DOHH2 (cell line): Measurements from ENCODE around the gene HHAT.

Experiments used
- EZH2phosphoT487 ChIP-seq: fragments of 200-600 bp; sonication (generic); IDR thresholded peaks from 2 replicates; pipeline ENCODE4 v1.6.1; 2017; ENCODE audit warnings: borderline replicate concordance, mild to moderate bottlenecking, antibody characterized with exemption, low read length, moderate library complexity, mixed read lengths
- TF ChIP-seq, protein P1 (sequence below): fragments of 200-600 bp; sonication (generic); IDR thresholded peaks from one replicate; pipeline ENCODE4 v1.5.1; 2014; ENCODE audit warnings: antibody characterized with exemption, mild to moderate bottlenecking, low read depth, low read length; ENCODE audit not compliant: poor library complexity, severe bottlenecking

DNA sequence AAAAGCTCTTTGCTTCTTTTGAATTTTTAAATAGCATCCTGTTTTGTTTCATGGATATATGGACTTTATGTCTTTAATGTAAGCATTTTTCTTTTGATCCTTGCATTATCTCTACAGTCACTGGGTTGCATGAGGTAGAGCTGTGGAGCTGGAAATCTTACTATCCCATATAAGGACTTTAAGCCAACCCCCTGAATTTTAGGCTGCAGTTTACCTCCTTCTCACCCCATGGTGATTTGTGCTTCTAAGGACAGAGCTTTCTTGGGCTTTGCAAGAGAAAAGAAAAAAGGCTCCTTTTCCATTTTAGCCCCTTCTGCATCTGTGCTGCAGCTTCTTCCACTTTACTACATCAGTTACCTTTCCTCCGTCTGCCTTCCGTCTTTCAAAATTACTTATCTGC, 373.8 kb downstream of the HHAT start:
- no peak for TF ChIP-seq EZH2phosphoT487
- TF ChIP-seq, protein P1, sequence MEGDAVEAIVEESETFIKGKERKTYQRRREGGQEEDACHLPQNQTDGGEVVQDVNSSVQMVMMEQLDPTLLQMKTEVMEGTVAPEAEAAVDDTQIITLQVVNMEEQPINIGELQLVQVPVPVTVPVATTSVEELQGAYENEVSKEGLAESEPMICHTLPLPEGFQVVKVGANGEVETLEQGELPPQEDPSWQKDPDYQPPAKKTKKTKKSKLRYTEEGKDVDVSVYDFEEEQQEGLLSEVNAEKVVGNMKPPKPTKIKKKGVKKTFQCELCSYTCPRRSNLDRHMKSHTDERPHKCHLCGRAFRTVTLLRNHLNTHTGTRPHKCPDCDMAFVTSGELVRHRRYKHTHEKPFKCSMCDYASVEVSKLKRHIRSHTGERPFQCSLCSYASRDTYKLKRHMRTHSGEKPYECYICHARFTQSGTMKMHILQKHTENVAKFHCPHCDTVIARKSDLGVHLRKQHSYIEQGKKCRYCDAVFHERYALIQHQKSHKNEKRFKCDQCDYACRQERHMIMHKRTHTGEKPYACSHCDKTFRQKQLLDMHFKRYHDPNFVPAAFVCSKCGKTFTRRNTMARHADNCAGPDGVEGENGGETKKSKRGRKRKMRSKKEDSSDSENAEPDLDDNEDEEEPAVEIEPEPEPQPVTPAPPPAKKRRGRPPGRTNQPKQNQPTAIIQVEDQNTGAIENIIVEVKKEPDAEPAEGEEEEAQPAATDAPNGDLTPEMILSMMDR, result no peak
